Transverse colon (tissue), 4 donors: Measurements from ENCODE around the gene GON7. TPM values are rescaled to one million over a fixed set of nuclear protein-coding genes. Genes with fewer than 3 reads are reported as not detected.
"Not testable (repeated sequence)": the region's sequence is repeated elsewhere in the genome, so short reads cannot be mapped to it uniquely, and the experiment has no call there.

Experiments
- DNase-seq: peaks from one replicate; pipeline ENCODE4 v3.0.0-alpha.2; 2019
- H3K27ac ChIP-seq, 4 donors: fragments of 200-600 bp; sonication (generic); 2 replicates each; pipeline ENCODE4 v1.5.1; 2016 to 2018; ENCODE audit warnings: inconsistent platforms in 4 of 4
- H3K27me3 ChIP-seq: fragments of 200-600 bp; sonication (generic); 2 replicates; pipeline ENCODE4 v1.5.1; 2017; ENCODE audit warnings: inconsistent platforms
- H3K36me3 ChIP-seq, 4 donors: fragments of 200-600 bp; sonication (generic); 2 replicates each; pipeline ENCODE4 v1.5.1; 2017 to 2019; ENCODE audit warnings: inconsistent platforms in 4 of 4
- H3K4me1 ChIP-seq, 4 donors: fragments of 200-600 bp; sonication (generic); 2 replicates each; pipeline ENCODE4 v1.5.1; 2017 to 2020; ENCODE audit warnings: inconsistent platforms in 4 of 4
- H3K4me3 ChIP-seq, 4 donors: fragments of 200-600 bp; sonication (generic); 1 replicate in 1 of 4; 2 replicates in 3 of 4; pipeline versions ENCODE4 v1.5.1 to v1.6.1; 2017 to 2019; ENCODE audit warnings: inconsistent platforms in 4 of 4
- H3K9me3 ChIP-seq, 2 donors: fragments of 200-600 bp; sonication (generic); 2 replicates each; pipeline ENCODE4 v1.5.1; 2017 to 2019; ENCODE audit warnings: inconsistent platforms in 2 of 2
- EP300 ChIP-seq: sonication (generic); formaldehyde crosslinking; IDR thresholded peaks from one replicate; pipeline ENCODE4 v1.6.1; 2017; ENCODE audit warnings: antibody characterized with exemption, low read depth
- POLR2A ChIP-seq: fragments of 450-650 bp; IDR thresholded peaks from one replicate; pipeline ENCODE4 v1.6.1; 2016; ENCODE audit warnings: antibody characterized with exemption, mild to moderate bottlenecking, moderate library complexity
- POLR2AphosphoS5 ChIP-seq, 3 donors: sonication (generic); formaldehyde crosslinking; IDR thresholded peaks; one replicate each; pipeline ENCODE4 v1.6.1; 2016; ENCODE audit warnings: antibody characterized with exemption in 3 of 3
- WGBS, 2 donors: methylation state at CpG; one replicate each; pipeline ENCODE4 v1.1.5; 2018; ENCODE audit warnings: low coverage in 1 of 2; 5-methylcytosine and 5-hydroxymethylcytosine counted together
- in situ Hi-C, 4 donors: fragments of 200-750 bp; cut with MboI; loops; one replicate each; pipeline versions ENCODE4 v1.15.0 to v1.15.1; 2017; ENCODE audit warnings: low sequenced_read_pairs in 3 of 4, low pct_ligation_motif_present in 1 of 4, low pct_unique_long_range_greater_than_20kb in 1 of 4
- intact Hi-C: fragments of 100-400 bp; cut with DNase I; formaldehyde crosslinking; loops from one replicate; pipeline ENCODE4 v1.15.1; 2023; ENCODE audit warnings: low total_unique reads
- total RNA-seq, 4 donors: library from RNA; depleted of rRNA; stranded (reverse); fragments of >200 nt; gene quantifications; one replicate each; pipeline ENCODE4 v1.1.0, GENCODE V29; 2016
- TF ChIP-seq, protein P1 (sequence below), 5 experiments: fragments of 200-600 bp in 3 of 5; fragments of 450-650 bp in 2 of 5; sonication (generic) in 3 of 5; IDR thresholded peaks; 1 replicate in 2 of 5; 2 replicates in 3 of 5; pipeline ENCODE4 v1.5.1; 2016 to 2017; ENCODE audit warnings: antibody characterized with exemption in 5 of 5, inconsistent platforms in 3 of 5, mild to moderate bottlenecking in 2 of 5, moderate library complexity in 1 of 5

Gene GON7
- total RNA-seq, 4 donors from 2014 or later = 4.5 to 29.4 (median 13.6) TPM

DNA sequence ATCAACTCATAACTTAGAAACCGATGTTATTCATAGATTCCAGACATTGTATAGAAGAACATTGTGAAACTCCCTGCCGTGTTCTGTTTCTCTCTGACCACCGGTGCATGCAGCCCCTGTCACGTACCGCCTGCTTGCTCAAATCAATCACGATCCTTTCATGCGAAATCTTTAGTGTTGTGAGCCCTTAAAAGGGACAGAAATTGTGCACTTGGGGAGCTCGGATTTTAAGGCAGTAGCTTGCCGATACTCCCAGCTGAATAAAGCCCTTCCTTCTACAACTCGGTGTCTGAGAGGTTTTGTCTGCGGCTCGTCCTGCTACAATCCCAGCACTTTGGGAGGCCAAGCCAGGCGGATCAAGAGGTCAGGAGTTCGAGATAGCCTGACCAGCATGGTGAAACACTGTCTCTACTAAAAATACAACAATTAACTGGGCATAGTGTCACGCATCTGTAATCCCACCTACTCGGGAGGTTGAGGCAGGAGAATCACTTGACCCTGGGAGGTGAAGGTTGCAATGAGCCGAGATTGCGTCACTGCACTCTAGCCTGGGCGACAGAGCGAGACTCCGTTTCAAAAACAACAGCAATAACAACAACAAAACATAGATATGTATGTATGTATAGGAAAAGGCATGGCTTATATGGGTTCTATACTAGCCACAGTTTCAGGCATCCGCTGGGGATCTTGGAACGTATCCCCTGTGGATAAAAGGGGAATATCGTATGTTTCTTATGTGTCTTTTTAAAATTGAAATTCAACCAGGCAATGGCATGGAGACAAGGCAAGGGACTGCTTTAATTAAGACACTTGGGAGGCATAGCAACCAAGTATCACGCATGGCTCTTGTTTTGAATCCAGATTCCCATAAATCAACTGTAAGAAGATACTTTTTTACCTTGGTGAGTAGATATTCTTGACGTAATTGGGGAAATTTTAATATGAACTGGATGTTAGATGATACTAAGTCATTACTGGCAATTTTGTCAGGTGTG lies 41.3 kb downstream of the GON7 start:
- in situ Hi-C loops, H3K4me1 ChIP-seq, H3K36me3 ChIP-seq, H3K27ac ChIP-seq, H3K27me3 ChIP-seq, intact Hi-C loops, H3K9me3 ChIP-seq, DNase-seq, H3K4me3 ChIP-seq: not testable (repeated sequence)
- 87 to 93% methylated on average over 12 to 26 of the region's 26 CpGs for WGBS, 2 donors

DNA sequence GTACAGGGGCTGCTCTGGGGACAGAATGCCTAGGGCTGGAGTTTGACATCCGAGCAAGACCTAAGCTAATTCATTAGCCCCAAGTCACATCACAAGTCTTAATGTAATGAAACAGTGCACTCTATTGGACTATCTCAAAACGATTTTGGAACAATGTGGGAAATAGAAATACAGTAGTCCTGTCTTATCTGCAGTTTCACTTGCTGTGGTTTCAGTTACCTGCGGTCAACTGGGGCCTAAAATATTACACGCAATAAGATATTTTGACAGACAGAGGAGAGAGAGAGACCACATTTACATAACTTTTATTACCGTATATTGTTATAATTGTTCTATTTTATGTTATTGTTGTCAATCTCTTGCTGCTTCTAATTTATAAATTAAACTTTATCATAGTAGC lies 43.3 kb downstream of the GON7 start:
- no peak overlapping the region for H3K27ac ChIP-seq
- no peak overlapping the region for H3K4me3 ChIP-seq
- no peaks in the 10 kb centered on the region for H3K9me3 ChIP-seq
- no peaks in the 10 kb centered on the region for H3K36me3 ChIP-seq
- H3K4me1 ChIP-seq = no peaks in the 10 kb centered on the region
- TF ChIP-seq POLR2AphosphoS5 (IDR thresholded peaks at IDR 0.05) = no peak
- no peak for TF ChIP-seq POLR2A
- no peak for TF ChIP-seq EP300
- TF ChIP-seq, protein P1, sequence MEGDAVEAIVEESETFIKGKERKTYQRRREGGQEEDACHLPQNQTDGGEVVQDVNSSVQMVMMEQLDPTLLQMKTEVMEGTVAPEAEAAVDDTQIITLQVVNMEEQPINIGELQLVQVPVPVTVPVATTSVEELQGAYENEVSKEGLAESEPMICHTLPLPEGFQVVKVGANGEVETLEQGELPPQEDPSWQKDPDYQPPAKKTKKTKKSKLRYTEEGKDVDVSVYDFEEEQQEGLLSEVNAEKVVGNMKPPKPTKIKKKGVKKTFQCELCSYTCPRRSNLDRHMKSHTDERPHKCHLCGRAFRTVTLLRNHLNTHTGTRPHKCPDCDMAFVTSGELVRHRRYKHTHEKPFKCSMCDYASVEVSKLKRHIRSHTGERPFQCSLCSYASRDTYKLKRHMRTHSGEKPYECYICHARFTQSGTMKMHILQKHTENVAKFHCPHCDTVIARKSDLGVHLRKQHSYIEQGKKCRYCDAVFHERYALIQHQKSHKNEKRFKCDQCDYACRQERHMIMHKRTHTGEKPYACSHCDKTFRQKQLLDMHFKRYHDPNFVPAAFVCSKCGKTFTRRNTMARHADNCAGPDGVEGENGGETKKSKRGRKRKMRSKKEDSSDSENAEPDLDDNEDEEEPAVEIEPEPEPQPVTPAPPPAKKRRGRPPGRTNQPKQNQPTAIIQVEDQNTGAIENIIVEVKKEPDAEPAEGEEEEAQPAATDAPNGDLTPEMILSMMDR (IDR thresholded peaks at IDR 0.05) = no peak
- in situ Hi-C loops = no loop called here
- intact Hi-C loops = no loop called here
- H3K27me3 ChIP-seq = no peaks in the 10 kb centered on the region
- 57 to 62% methylated on average over 5 of the region's 5 CpGs for WGBS, 2 donors
- no peak for DNase-seq

DNA sequence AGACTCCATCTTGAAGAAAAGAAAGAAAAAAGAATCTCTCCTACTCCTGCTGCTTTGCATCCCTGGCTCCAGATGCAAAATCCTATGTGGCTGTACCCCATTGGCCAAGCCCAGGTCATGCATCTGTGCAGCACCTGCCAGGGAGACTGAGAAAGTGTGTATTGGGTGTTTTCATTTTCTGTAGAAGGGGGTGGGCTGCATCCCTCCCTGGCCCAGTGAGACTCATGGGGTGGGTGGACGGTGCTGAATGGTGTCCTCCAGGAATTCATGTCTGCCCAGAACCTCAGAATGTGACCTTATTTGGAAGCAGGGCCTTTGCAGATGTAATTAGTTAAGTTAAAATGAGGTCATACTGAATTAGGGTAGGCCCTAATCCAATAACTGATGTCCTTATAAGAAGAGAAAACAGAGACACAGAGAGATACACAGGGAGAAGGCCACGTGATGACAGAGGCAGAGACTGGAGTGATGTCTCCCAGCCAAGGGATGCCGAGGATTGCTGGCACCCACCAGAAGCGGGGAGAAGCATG lies 45.4 kb downstream of the GON7 start:
- H3K9me3 ChIP-seq = no peaks in the 10 kb centered on the region
- intact Hi-C loops = no loop called here
- no peak overlapping the region for H3K27ac ChIP-seq
- 82 to 100% methylated on average over 1 to 4 of the region's 4 CpGs for WGBS, 2 donors
- no peaks in the 10 kb centered on the region for H3K4me1 ChIP-seq
- no peak overlapping the region for H3K4me3 ChIP-seq
- no peak for TF ChIP-seq EP300
- no peak for TF ChIP-seq POLR2A
- no peak for TF ChIP-seq POLR2AphosphoS5 (IDR thresholded peaks at IDR 0.05)
- TF ChIP-seq, protein P1 (IDR thresholded peaks at IDR 0.05) = no peak
- no peaks in the 10 kb centered on the region for H3K27me3 ChIP-seq
- no peak for DNase-seq
- in situ Hi-C loops = no loop called here
- no peaks in the 10 kb centered on the region for H3K36me3 ChIP-seq

DNA sequence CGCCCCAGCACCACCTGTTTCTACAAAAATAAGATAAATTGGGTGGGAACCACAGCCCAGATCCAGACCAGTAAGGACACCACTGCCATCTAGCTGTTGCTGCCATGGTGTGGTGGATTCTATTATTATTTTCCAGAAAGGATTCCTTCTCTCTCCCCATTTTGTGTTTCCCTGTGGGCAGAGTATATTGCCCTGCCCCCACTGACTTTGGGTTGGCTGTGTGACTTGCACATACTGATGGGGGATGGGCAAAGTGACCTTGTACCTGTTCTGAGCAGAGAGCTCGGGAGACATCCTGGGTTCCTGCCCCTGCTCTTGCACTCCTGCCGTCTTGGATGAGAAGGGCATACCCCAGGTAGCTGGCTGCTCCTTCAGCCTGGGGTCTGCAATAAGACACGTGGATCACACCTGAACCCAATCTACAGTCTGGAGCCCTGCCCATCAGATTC lies 46.5 kb downstream of the GON7 start:
- H3K4me1 ChIP-seq = no peaks in the 10 kb centered on the region
- no peaks in the 10 kb centered on the region for H3K27me3 ChIP-seq
- in situ Hi-C loops = no loop called here
- no peak overlapping the region for H3K4me3 ChIP-seq
- no peak overlapping the region for H3K27ac ChIP-seq
- TF ChIP-seq, protein P1 (IDR thresholded peaks at IDR 0.05) = peak in 2 of 5 experiments; percentile 23 to 34
- no peak for TF ChIP-seq EP300
- WGBS, 2 donors = 52% methylated on average over 4 of the region's 4 CpGs; no CpG with 5 or more reads in 1 of the 2 donors
- no peak for DNase-seq
- H3K9me3 ChIP-seq = no peaks in the 10 kb centered on the region
- intact Hi-C loops = no loop called here
- H3K36me3 ChIP-seq = no peaks in the 10 kb centered on the region

GRCh38 chr14:93159625-93160352 lies 47.1 kb downstream of the GON7 start:
- in situ Hi-C loops = not testable (repeated sequence)

GRCh38 chr14:93158349-93158748 lies 48.5 kb downstream of the GON7 start:
- H3K4me3 ChIP-seq, intact Hi-C loops: not testable (repeated sequence)

More at GRCh38 chr14:93159625-93160352, 47.1 kb downstream of the GON7 start:
- H3K27ac ChIP-seq, H3K4me3 ChIP-seq, H3K4me1 ChIP-seq, DNase-seq, H3K36me3 ChIP-seq, H3K9me3 ChIP-seq, H3K27me3 ChIP-seq, intact Hi-C loops: not testable (repeated sequence)
- 44 to 57% methylated on average over 3 to 5 of the region's 5 CpGs for WGBS, 2 donors

More at GRCh38 chr14:93158349-93158748, 48.5 kb downstream of the GON7 start:
- H3K27me3 ChIP-seq, H3K9me3 ChIP-seq, DNase-seq, H3K36me3 ChIP-seq, in situ Hi-C loops, H3K4me1 ChIP-seq, H3K27ac ChIP-seq: not testable (repeated sequence)
- 74 to 83% methylated on average over 5 to 7 of the region's 7 CpGs for WGBS, 2 donors
